HUES48 (cell line): Measurements from ENCODE around the gene MRPL46.

Experiments
- H3K27ac ChIP-seq: one replicate; pipeline ENCODE4 v1.7.0; 2013; ENCODE audit warnings: low read depth, low read length, inconsistent platforms
- H3K27me3 ChIP-seq: 2 replicates; pipeline ENCODE4 v1.6.1; 2013; ENCODE audit warnings: mild to moderate bottlenecking, low read length; ENCODE audit not compliant: control insufficient read depth, insufficient read depth
- H3K36me3 ChIP-seq: 2 replicates; pipeline ENCODE4 v1.6.1; 2013; ENCODE audit warnings: low read length; ENCODE audit not compliant: control insufficient read depth, insufficient read depth
- H3K4me1 ChIP-seq: 2 replicates; pipeline ENCODE4 v1.6.1; 2013; ENCODE audit warnings: mild to moderate bottlenecking, low read length; ENCODE audit not compliant: control insufficient read depth, insufficient read depth
- H3K4me3 ChIP-seq: 2 replicates; pipeline ENCODE4 v1.5.1; 2013; ENCODE audit warnings: mild to moderate bottlenecking, low read depth, low read length
- H3K9ac ChIP-seq: 2 replicates; pipeline ENCODE4 v1.6.1; 2013; ENCODE audit warnings: mild to moderate bottlenecking, low read depth, low read length, moderate library complexity
- H3K9me3 ChIP-seq: 2 replicates; pipeline ENCODE4 v1.6.1; 2013; ENCODE audit warnings: low read length; ENCODE audit not compliant: control insufficient read depth, insufficient read depth

Gene MRPL46

DNA sequence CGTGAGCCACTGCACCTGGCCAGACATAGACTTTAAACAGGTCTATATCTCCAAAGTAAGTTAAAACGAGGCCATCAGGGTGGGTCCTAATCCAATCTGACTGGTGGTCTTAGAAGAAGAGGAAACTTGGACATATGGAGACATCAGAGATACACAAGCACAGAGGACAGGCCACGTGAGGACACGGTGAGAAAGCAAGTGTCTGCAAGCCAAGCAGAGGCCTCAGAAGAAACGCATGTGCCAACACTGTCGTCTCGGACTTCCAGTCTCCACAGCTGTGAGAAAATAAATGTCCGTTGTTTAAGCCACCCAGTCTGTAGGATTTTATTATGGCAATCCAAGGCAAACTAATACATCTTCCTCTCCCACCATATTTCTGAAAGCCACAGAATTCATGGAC is 43.9 kb downstream of the MRPL46 start:
- Histone ChIP-seq H3K36me3 (no peaks in the 10 kb centered on the region), H3K4me1 (no peaks in the 10 kb centered on the region), H3K27ac (no peak overlapping the region), H3K9ac (no peak overlapping the region), H3K27me3 (no peaks in the 10 kb centered on the region; the same call in 1 of the 2 replicates), H3K4me3 (no peak overlapping the region), H3K9me3 (no peaks in the 10 kb centered on the region)

DNA sequence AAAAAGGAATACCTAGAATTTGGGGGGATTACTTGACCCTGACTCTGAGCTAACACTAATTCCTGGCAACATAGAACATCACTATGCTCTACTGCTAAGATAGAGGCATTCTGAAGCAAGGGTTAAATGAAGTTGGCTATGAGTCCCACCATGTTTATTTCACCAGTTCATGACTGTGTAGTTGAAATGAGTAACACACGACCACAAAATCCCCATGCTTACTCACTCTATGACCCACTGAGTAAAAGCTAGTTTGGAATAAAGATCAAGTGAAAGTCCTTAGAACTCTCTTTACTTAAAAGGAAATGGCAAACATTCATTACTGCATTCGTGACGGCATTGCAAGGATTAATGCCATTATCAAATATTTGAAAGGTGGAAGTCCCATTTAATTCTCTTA is 47.4 kb downstream of the MRPL46 start:
- H3K36me3 ChIP-seq, result no peaks in the 10 kb centered on the region
- H3K27me3 ChIP-seq, result no peaks in the 10 kb centered on the region
- no peak overlapping the region for H3K4me3 ChIP-seq
- no peaks in the 10 kb centered on the region for H3K4me1 ChIP-seq
- no peak overlapping the region for H3K9ac ChIP-seq
- H3K27ac ChIP-seq, result no peak overlapping the region
- no peaks in the 10 kb centered on the region for H3K9me3 ChIP-seq
